GM19035 (cell line): ENCODE results near the gene GOLGA6L25.
"Not testable (repeated sequence)": the region's sequence is repeated elsewhere in the genome, so short reads cannot be mapped to it uniquely, and the experiment has no call there.

Source experiments
- ATAC-seq: cut with Tn5 transposase; IDR thresholded peaks from one replicate; pipeline ENCODE4 v1.9.1; 2021; ENCODE audit not compliant: unreplicated experiment

Gene GOLGA6L25

DNA sequence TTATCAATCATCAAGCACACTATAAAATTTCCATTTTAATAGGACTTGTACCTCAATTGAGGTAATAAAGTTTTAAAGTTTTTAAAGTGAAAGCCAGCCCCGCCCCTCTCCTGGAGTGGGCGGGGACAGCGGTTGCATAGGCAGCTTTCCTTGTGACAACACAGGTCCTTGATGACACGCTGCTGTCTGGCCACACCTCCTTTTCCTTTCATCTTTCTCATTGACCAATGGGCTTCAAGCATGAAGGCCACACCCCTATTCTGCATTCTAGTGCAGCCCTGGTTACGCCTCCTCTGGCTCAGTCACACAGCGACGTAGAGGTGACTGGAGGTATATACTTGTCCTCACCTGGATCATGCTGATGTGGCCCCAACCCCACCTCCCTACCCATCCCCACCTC, at the start of gene GOLGA6L25:
TSS of gene GOLGA6L25 (plus strand) at position 301 of the 400 bp plus-strand sequence. CDS start at position 362, 61 bp downstream.
- not testable (repeated sequence) for ATAC-seq

DNA sequence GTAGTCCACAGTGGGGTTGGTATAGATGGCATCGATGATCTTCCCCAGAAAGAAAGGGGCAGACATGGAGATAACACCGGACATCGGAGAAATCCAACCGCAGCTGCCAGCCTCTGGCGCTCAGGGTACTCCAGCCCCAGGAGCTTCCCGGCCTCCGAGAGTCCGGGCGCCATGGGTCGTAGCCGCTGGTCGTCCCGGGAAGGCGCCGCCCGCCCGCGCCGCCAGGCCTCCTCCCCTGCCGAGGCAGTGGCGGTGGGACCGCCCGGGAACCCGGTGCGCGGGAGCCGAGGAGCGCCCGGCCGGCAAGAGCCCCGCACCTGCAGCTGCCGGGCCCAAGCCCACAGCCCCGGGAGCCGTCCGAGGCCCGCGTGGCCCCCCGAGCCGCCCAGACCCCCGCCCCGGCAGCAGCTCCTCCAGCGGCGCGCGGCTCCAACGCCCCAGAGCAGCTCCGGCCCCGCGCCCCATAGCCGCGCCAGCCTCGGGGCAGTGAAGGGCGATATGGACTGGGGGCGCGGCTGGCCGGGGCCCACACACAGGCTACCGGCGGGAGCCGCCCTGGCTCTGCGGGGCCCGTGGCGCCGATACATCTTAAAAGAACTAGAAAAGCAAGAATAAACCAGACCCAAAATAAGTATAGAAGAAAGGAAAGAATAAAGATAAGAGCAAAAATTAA, 45.0 kb upstream of the GOLGA6L25 start:
- ATAC-seq = not testable (repeated sequence)

- ATAC-seq = not testable (repeated sequence)
Measured at GRCh38 chr15:28514128-28514527, 39.2 kb upstream of the GOLGA6L25 start.

- ATAC-seq = not testable (repeated sequence)
Measured at GRCh38 chr15:28515208-28515607, 38.2 kb upstream of the GOLGA6L25 start.

DNA sequence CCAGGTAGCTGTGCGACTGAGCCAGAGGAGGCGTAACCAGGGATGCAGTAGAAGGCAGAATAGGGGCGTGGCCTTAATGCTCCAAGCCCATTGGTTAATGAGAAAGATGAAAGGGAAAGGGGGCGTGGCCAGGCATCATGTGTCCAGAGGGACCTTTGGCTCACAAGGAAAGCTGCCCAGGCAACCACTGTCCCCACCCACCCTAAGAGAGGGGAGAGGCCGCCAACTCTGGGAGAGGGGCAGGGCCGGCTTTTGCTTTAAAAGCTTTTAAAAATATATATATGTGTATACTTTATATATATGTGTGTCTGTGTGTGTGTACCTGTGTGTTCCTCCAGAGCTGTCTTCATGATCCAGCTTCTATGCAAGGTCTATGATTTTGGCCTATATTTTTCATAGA, 20.4 kb upstream of the GOLGA6L25 start, which contains the start of gene GOLGA8G:
TSS of gene GOLGA8G (minus strand) at position 18 of the 400 bp plus-strand sequence. CDS start 62 bp downstream, outside the sequence.
- ATAC-seq = not testable (repeated sequence)

- not testable (repeated sequence) for ATAC-seq
Measured at GRCh38 chr15:28573351-28573750, 20.0 kb downstream of the GOLGA6L25 start.

GRCh38 chr15:28588977-28589606, 35.7 kb downstream of the GOLGA6L25 start:
- ATAC-seq = not testable (repeated sequence)

GRCh38 chr15:28589769-28590168, 36.4 kb downstream of the GOLGA6L25 start:
- not testable (repeated sequence) for ATAC-seq

DNA sequence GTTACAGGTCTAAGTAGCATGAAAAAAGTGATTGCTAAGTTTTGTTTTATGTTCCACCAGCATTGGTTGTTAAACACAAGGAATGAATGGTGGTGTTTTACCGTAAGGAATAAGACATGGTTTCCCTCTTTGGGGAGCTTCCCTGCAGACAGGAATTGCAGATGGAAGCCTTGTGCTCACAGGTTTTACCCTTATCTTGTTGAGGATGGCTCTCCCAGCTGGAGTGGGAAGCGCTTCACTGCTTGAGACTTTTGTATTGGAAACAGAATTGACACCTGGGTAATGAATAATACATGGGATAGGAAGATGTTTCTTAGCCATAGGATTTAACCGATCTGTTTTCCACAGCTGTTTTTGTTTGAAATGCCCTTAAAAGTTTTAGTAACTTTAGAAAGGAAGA, 39.0 kb downstream of the GOLGA6L25 start:
- not testable (repeated sequence) for ATAC-seq

- ATAC-seq = not testable (repeated sequence)
Measured at GRCh38 chr15:28593424-28594129, 40.2 kb downstream of the GOLGA6L25 start.

DNA sequence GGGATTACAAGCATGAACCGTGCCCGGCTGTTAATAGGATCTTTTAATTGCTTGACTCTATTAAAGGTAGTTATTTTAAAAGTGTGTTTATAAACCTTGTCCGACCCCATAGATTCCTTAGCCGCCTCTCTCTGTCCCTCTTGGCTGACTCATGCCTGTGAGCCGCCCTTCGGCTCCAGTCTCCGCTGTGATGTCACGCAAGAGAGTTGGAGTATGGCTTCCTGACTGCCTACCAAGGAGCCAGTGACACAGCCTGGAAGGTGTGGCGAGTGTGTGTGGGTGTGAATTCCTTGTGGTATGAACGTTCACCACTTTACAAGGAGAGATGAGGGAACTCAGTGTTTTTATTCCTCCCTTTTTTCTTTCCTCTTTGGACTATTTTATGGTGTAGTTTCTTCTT, 44.1 kb downstream of the GOLGA6L25 start:
- not testable (repeated sequence) for ATAC-seq

DNA sequence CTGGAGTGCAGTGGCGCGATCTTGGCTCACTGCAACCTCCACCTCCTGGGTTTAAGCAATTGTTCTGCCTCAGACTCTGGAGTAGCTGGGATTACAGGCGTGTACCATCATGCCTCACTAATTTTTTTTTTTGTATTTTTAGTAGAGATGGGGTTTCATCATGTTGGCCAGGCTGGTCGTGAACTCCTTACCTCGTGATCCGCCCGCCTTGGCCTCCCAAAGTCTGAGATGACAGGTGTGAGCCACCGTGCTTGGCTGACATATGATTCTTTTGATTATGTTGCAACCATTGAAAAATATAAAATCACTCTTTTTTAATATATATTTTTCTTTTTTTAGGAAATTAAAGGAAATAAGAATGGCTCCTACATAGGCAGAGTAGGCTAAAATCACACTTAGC, 44.8 kb downstream of the GOLGA6L25 start:
- ATAC-seq = not testable (repeated sequence)

GRCh38 chr15:28602152-28602551, 48.8 kb downstream of the GOLGA6L25 start:
- ATAC-seq = not testable (repeated sequence)
